NCI-H146 treated with DMSO at 0.1 percent for 48 hours (cell line): Measurements from ENCODE around the gene RHOG.
"Not testable (repeated sequence)": the region's sequence is repeated elsewhere in the genome, so short reads cannot be mapped to it uniquely, and the experiment has no call there.

Experiments used
- DNase-seq: peaks from one replicate; lab custom pipeline; 2025; ENCODE audit not compliant: unreplicated experiment; lab: John Stamatoyannopoulos, UW

Gene RHOG

GRCh38 chr11:3810951-3811350 is 29.8 kb downstream of the RHOG start:
- DNase-seq: no peak

GRCh38 chr11:3810446-3810845 is 30.3 kb downstream of the RHOG start:
- DNase-seq: no peak

- DNase-seq: no peak
Observed at GRCh38 chr11:3809624-3809928, 31.2 kb downstream of the RHOG start.

- peak; percentile 10 for DNase-seq
Observed at GRCh38 chr11:3808861-3809623, 31.7 kb downstream of the RHOG start.

GRCh38 chr11:3807909-3808860 is 32.6 kb downstream of the RHOG start, which contains the start of gene PGAP2:
TSS of gene PGAP2 (plus strand) at chr11:3808560. CDS start at chr11:3811260, 2,700 bp downstream.
- peak; percentile 53 for DNase-seq

GRCh38 chr11:3803726-3804495 is 36.8 kb downstream of the RHOG start:
- no peak for DNase-seq

- no peak for DNase-seq
Observed at GRCh38 chr11:3802011-3802790, 38.6 kb downstream of the RHOG start.

GRCh38 chr11:3799873-3800272 is 40.9 kb downstream of the RHOG start:
- DNase-seq: no peak

- no peak for DNase-seq
Observed at GRCh38 chr11:3799143-3799542, 41.6 kb downstream of the RHOG start.

GRCh38 chr11:3797329-3798090 is 43.2 kb downstream of the RHOG start, which contains the start of gene NUP98:
TSS of gene NUP98 (minus strand) at chr11:3797554. CDS start at chr11:3782117, 15,437 bp downstream.
- DNase-seq: peak; percentile 98

GRCh38 chr11:3796801-3797328 is 43.9 kb downstream of the RHOG start:
- no peak for DNase-seq

- no peak for DNase-seq
Observed at GRCh38 chr11:3796346-3796745, 44.4 kb downstream of the RHOG start.

GRCh38 chr11:3796002-3796311 is 44.8 kb downstream of the RHOG start:
- no peak for DNase-seq

GRCh38 chr11:3795131-3796001 is 45.4 kb downstream of the RHOG start:
- DNase-seq: no peak

- DNase-seq: not testable (repeated sequence)
Observed at GRCh38 chr11:3794387-3794786, 46.4 kb downstream of the RHOG start.

GRCh38 chr11:3786781-3787428 is 53.9 kb downstream of the RHOG start:
- no peak for DNase-seq

GRCh38 chr11:3783611-3784010 is 57.1 kb downstream of the RHOG start:
- no peak for DNase-seq

GRCh38 chr11:3782963-3783362 is 57.8 kb downstream of the RHOG start:
- no peak for DNase-seq
